Epithelial cell of proximal tubule (primary cell): ENCODE data around the gene GLT1D1. TPM values are rescaled to one million over a fixed set of nuclear protein-coding genes. Genes with fewer than 3 reads are reported as not detected.

Source experiments
- DNase-seq: peaks from one replicate; pipeline ENCODE4 v3.0.0-alpha.2; 2011; ENCODE audit warnings: low read depth
- H3K4me3 ChIP-seq: 2 replicates; pipeline ENCODE4 v1.5.1; 2011; ENCODE audit warnings: low read depth, mild to moderate bottlenecking, low read length
- CTCF ChIP-seq: conservative IDR thresholded peaks from 2 replicates; pipeline ENCODE4 v1.5.1; 2012; ENCODE audit warnings: low read depth, mild to moderate bottlenecking, low read length
- total RNA-seq: library from RNA; depleted of rRNA; stranded (reverse); fragments of >200 nt; gene quantifications from 2 replicates; pipeline ENCODE4 v1.2.3, GENCODE V29; 2015

GLT1D1 gene
- total RNA-seq, 1 donor from 2014 or later: 0.46 TPM

GRCh38 chr12:128872303-128872702 is 19.0 kb downstream of the GLT1D1 start:
- H3K4me3 ChIP-seq: no peak overlapping the region
- DNase-seq: no peak
- TF ChIP-seq CTCF: no peak

GRCh38 chr12:128876559-128876958 is 23.3 kb downstream of the GLT1D1 start:
- no peak for TF ChIP-seq CTCF
- no peak overlapping the region for H3K4me3 ChIP-seq
- DNase-seq: no peak

- no peak for DNase-seq
- no peak overlapping the region for H3K4me3 ChIP-seq
- no peak for TF ChIP-seq CTCF
Measured at GRCh38 chr12:128879898-128880764, 26.9 kb downstream of the GLT1D1 start.

GRCh38 chr12:128891856-128892255 is 38.6 kb downstream of the GLT1D1 start:
- DNase-seq: no peak
- no peak overlapping the region for H3K4me3 ChIP-seq
- no peak for TF ChIP-seq CTCF

- no peak for DNase-seq
- TF ChIP-seq CTCF: no peak
- no peak overlapping the region for H3K4me3 ChIP-seq
Measured at GRCh38 chr12:128903236-128903635, 50.0 kb downstream of the GLT1D1 start.

GRCh38 chr12:128905003-128905544 is 51.8 kb downstream of the GLT1D1 start:
- TF ChIP-seq CTCF: no peak
- DNase-seq: no peak
- no peak overlapping the region for H3K4me3 ChIP-seq
